VCaP (cell line): ENCODE data around the gene ODF4.
A peak's percentile ranks its signal among the peaks of the same experiment; 100 is the strongest.

Source experiments
- H3K27ac ChIP-seq: fragments of 450-650 bp; 2 replicates; pipeline ENCODE4 v1.5.1; 2017
- CTCF ChIP-seq: fragments of 450-650 bp; conservative IDR thresholded peaks from 2 replicates; pipeline ENCODE4 v1.5.1; 2017; ENCODE audit warnings: mild to moderate bottlenecking, moderate library complexity

The ODF4 gene

GRCh38 chr17:8345052-8345690 lies 5.5 kb downstream of the ODF4 start:
- TF ChIP-seq CTCF = no peak
- H3K27ac ChIP-seq = peak overlapping the region; percentile 83

- TF ChIP-seq CTCF = no peak
- peak overlapping the region; percentile 83 for H3K27ac ChIP-seq
These were observed 6.5 kb downstream of the ODF4 start for GRCh38 chr17:8345951-8346665.

- H3K27ac ChIP-seq = peak overlapping the region; percentile 83
These were observed 7.4 kb downstream of the ODF4 start for GRCh38 chr17:8347001-8347400.

GRCh38 chr17:8350339-8350738 lies 10.7 kb downstream of the ODF4 start:
- TF ChIP-seq CTCF = no peak
- H3K27ac ChIP-seq = no peak overlapping the region

DNA sequence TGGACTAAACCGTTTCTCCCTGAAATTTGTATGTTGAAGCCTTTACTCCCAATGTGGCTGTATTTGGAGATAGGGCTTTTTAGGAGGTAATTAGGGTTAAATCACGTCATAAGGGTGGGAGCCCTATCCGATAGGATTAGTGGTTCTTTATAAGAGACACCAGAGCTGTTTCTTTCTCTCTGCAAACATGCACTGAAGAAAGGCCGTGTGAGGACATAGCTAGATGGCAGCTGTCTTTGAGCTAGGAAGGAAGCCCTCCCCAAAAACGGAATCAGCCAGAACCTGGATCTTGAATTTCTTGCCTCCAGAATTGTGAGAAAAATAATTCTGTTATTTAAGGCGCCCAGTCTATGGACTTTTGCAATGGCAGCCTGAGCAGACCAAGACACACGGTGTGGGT lies 14.1 kb downstream of the ODF4 start:
- no peak for TF ChIP-seq CTCF

GRCh38 chr17:8354236-8354635 lies 14.6 kb downstream of the ODF4 start:
- no peak overlapping the region for H3K27ac ChIP-seq
- no peak for TF ChIP-seq CTCF

More for the DNA sequence above, 14.1 kb downstream of the ODF4 start:
- no peak overlapping the region for H3K27ac ChIP-seq

- H3K27ac ChIP-seq = no peak overlapping the region
- TF ChIP-seq CTCF = no peak
These were observed 18.3 kb downstream of the ODF4 start for GRCh38 chr17:8357910-8358309.

- no peak for TF ChIP-seq CTCF
- peak overlapping the region; percentile 79 for H3K27ac ChIP-seq
These were observed 20.1 kb downstream of the ODF4 start for GRCh38 chr17:8359769-8360168.
